ENCODE data around the gene MKRN2OS. TPM values are rescaled to one million over a fixed set of nuclear protein-coding genes. Genes with fewer than 3 reads are reported as not detected.

The MKRN2OS gene
- polyA plus RNA-seq, 4 donors = 7.6 to 23.9 (median 9.0) TPM

DNA sequence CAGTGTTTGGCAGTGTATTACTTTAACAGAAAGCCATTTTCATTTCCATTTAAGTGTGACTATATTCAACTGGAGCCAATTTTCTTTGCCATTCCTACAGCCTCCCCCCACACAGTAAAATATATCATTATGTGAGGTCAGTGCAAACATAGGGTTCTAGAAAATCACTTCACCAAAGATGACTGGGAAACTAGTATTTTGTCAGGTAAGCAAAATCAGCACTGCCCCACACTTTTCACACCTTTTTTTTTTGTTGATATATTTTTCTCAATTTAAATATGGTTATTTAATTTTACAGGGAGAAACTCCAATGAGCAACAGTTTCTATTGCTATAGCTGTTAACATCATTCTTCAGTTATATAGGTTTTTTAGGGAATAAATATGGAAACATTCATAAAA, 29.7 kb downstream of the MKRN2OS start:
- Histone ChIP-seq H3K27ac (ENCODE audit: low read depth in 1 of 3, low read length in 2 of 3) (no peak overlapping the region), H3K27me3 (ENCODE audit: control insufficient read depth in 3 of 3, insufficient read depth in 3 of 3, low read length in 3 of 3) (no peaks in the 10 kb centered on the region), H3K4me1 (ENCODE audit: control insufficient read depth in 3 of 3, insufficient read depth in 2 of 3, low read depth in 1 of 3, low read length in 2 of 3) (no peaks in the 10 kb centered on the region), H3K4me3 (ENCODE audit: low read depth in 1 of 3, low read length in 3 of 3) (no peak overlapping the region), H3K9me3 (ENCODE audit: control insufficient read depth in 2 of 2, insufficient read depth in 1 of 2, low read depth in 1 of 2, low read length in 1 of 2) (no peaks in the 10 kb centered on the region), H3K36me3 (ENCODE audit: control insufficient read depth in 3 of 3, insufficient read depth in 2 of 3, low read depth in 1 of 3, low read length in 3 of 3) (peaks cover 0 to 10% (median 0%) of the 10 kb centered on the region in 3 donors)
- no peak for FAIRE-seq
- no peak for DNase-seq

DNA sequence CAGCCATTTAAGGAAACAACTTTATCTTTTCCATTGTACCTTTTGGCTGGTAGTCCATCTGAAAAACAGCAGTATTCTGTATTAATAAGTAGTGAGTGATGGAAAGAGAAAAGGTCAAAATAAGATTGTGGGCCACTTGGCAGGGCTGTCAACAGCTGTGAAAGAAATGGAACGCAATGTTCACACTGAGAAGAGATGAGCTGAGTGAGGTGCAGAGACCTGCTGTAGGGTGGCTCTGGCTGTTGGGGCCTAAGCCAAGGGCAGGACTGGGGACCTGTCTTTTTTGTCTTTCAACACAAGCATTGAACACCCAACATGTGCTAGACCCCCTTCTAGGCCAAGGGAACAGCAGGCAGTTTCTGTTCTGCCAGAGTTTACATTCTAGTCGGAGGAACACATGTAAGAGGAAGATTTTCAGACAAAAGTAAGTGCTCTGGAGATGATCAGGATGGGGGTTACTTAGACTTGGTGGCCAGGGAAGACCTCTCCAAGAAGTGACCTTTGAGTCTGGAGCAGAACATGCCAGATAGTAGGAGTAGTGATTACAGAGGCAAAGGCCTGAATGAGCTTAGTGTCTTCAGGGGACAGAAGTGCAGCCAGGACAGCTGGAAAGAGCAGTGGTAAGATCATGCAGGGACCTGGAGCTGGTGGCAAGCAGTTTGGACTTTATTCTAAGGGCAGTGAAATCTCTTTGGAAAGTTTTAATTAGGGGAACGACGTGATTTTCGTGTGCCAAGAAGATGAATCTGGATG, 31.4 kb downstream of the MKRN2OS start:
- no peaks in the 10 kb centered on the region for H3K9me3 ChIP-seq (ENCODE audit: control insufficient read depth in 2 of 2, insufficient read depth in 1 of 2, low read depth in 1 of 2, low read length in 1 of 2)
- no peak overlapping the region for H3K4me3 ChIP-seq (ENCODE audit: low read depth in 1 of 3, low read length in 3 of 3)
- WGBS, 3 donors = 54 to 82% (median 54%) methylated on average over 5 of the region's 5 CpGs
- peaks cover 0 to 7% (median 0%) of the 10 kb centered on the region in 3 donors for H3K36me3 ChIP-seq (ENCODE audit: control insufficient read depth in 3 of 3, insufficient read depth in 2 of 3, low read depth in 1 of 3, low read length in 3 of 3)
- DNase-seq (no peak), FAIRE-seq (no peak)
- H3K4me1 ChIP-seq (ENCODE audit: control insufficient read depth in 3 of 3, insufficient read depth in 2 of 3, low read depth in 1 of 3, low read length in 2 of 3) = no peaks in the 10 kb centered on the region
- H3K27ac ChIP-seq (ENCODE audit: low read depth in 1 of 3, low read length in 2 of 3) = no peak overlapping the region
- H3K27me3 ChIP-seq (ENCODE audit: control insufficient read depth in 3 of 3, insufficient read depth in 3 of 3, low read length in 3 of 3) = no peaks in the 10 kb centered on the region

DNA sequence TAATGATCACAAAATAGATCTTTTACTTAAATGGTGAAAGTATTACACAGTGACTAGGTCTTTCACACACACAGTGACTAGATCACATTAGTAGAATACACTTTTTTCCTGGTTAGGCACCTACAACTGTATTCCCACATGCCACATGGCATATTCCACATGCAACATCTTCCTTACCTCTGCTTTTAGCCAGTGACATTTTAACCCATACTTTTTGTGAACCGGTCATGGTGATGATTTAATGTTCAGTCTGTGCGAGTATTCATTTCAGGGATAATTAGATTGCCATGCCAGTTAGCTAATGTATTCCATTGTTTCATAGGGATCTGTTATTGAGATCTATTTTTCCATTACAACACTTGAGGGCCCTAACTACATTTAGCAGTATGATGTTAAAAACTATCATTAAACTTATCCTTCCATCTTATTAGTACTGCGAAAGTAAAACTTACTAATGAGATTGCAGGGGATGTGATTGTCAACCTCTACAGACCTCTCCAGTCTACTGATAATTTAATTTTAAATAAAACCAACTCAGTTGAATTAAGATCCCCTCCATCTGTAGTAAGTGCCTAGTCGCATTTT, 32.7 kb downstream of the MKRN2OS start:
- Histone ChIP-seq H3K4me3 (ENCODE audit: low read depth in 1 of 3, low read length in 3 of 3) (no peak overlapping the region), H3K27me3 (ENCODE audit: control insufficient read depth in 3 of 3, insufficient read depth in 3 of 3, low read length in 3 of 3) (no peaks in the 10 kb centered on the region), H3K4me1 (ENCODE audit: control insufficient read depth in 3 of 3, insufficient read depth in 2 of 3, low read depth in 1 of 3, low read length in 2 of 3) (no peaks in the 10 kb centered on the region), H3K27ac (ENCODE audit: low read depth in 1 of 3, low read length in 2 of 3) (no peak overlapping the region), H3K9me3 (ENCODE audit: control insufficient read depth in 2 of 2, insufficient read depth in 1 of 2, low read depth in 1 of 2, low read length in 1 of 2) (no peaks in the 10 kb centered on the region), H3K36me3 (ENCODE audit: control insufficient read depth in 3 of 3, insufficient read depth in 2 of 3, low read depth in 1 of 3, low read length in 3 of 3) (peaks cover 0 to 12% (median 0%) of the 10 kb centered on the region in 3 donors)
- FAIRE-seq (no peak), DNase-seq (no peak)
- 93 to 98% (median 95%) methylated on average over 4 of the region's 4 CpGs for WGBS, 3 donors

DNA sequence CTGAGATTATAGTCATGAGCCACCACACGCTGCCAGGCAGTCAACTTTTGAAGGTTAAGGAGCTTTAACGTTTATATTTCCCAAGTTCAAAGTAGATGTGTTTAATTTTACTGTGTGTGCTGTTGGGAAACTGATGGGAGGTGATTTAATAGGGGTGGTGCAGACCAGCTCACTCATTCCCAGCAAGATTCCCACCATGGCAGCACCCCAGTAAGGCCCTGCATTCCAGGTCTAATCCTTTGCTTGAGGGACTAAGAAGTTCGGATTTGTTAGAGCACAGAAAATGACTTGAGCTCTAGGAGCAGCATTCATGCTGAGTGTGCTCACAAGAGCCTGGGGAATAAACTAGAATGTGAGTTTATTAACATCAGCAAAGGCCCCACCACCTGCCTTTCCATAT, 35.8 kb downstream of the MKRN2OS start:
- Histone ChIP-seq H3K36me3 (ENCODE audit: control insufficient read depth in 3 of 3, insufficient read depth in 2 of 3, low read depth in 1 of 3, low read length in 3 of 3) (peaks cover 0 to 30% (median 4%) of the 10 kb centered on the region in 3 donors), H3K4me3 (ENCODE audit: low read depth in 1 of 3, low read length in 3 of 3) (no peak overlapping the region), H3K9me3 (ENCODE audit: control insufficient read depth in 2 of 2, insufficient read depth in 1 of 2, low read depth in 1 of 2, low read length in 1 of 2) (no peaks in the 10 kb centered on the region), H3K27ac (ENCODE audit: low read depth in 1 of 3, low read length in 2 of 3) (no peak overlapping the region), H3K4me1 (ENCODE audit: control insufficient read depth in 3 of 3, insufficient read depth in 2 of 3, low read depth in 1 of 3, low read length in 2 of 3) (no peaks in the 10 kb centered on the region), H3K27me3 (ENCODE audit: control insufficient read depth in 3 of 3, insufficient read depth in 3 of 3, low read length in 3 of 3) (no peaks in the 10 kb centered on the region)
- DNase-seq = no peak
- 81 to 86% (median 81%) methylated on average over 3 of the region's 3 CpGs for WGBS, 3 donors
- FAIRE-seq = no peak

DNA sequence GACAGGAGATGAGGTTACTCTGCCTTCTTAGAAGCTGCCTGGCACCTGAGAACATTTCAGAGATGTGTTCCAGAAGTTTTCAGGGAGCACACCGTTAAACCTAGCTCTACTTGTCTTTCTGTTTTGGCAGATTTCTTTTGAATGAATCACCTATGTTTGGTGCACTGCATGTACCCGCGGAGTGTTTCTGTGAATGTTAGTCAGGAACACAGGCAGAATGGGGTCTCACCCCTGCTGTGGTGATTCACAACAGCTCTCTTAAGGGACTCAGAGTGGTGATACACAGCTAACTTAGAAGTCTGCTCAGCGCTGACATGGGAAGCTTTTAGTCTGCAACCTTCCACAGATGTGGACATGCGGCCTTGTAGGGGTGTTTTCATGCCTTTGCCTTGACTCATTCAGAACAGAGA, 37.0 kb downstream of the MKRN2OS start:
- Histone ChIP-seq H3K4me3 (ENCODE audit: low read depth in 1 of 3, low read length in 3 of 3) (no peak overlapping the region), H3K4me1 (ENCODE audit: control insufficient read depth in 3 of 3, insufficient read depth in 2 of 3, low read depth in 1 of 3, low read length in 2 of 3) (no peaks in the 10 kb centered on the region), H3K9me3 (ENCODE audit: control insufficient read depth in 2 of 2, insufficient read depth in 1 of 2, low read depth in 1 of 2, low read length in 1 of 2) (no peaks in the 10 kb centered on the region), H3K27me3 (ENCODE audit: control insufficient read depth in 3 of 3, insufficient read depth in 3 of 3, low read length in 3 of 3) (no peaks in the 10 kb centered on the region), H3K36me3 (ENCODE audit: control insufficient read depth in 3 of 3, insufficient read depth in 2 of 3, low read depth in 1 of 3, low read length in 3 of 3) (peaks cover 0 to 39% (median 8%) of the 10 kb centered on the region in 3 donors), H3K27ac (ENCODE audit: low read depth in 1 of 3, low read length in 2 of 3) (no peak overlapping the region)
- no peak for DNase-seq
- FAIRE-seq = no peak
- WGBS, 3 donors = 80 to 92% (median 89%) methylated on average over 5 of the region's 5 CpGs

DNA sequence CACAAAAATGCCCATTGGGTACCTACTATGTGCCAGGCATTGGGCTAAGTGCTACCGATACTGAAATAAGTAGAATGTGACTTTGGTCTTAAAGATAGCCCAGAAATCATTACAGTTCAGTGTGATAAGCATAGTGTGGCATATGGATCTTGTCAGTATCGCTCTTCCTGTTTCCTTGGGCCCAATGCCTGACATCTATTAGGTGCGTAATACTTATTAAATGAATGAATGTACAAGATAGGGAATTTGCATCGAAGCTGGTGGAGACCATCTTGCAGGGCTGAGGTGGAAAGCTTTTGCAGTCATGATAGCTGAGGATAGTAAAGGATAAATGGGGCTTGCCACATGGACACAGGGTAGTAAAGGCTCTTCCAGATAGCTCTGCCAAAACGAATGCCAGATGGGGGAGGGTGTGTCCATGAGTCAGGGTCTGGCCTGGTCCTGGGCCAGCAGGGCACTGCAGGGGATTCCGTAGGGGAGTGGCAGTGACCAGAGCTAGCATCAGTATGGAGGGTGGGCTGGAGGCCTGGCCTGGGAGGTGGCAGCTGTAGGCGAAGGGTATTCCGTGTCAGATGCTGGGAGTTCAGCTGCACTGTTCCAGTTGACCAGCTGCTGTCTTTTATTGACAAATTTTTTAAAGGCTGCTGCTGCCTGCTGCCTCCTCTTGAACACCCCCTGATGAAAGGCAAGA, 37.6 kb downstream of the MKRN2OS start:
- no peak for DNase-seq
- no peak overlapping the region for H3K4me3 ChIP-seq (ENCODE audit: low read depth in 1 of 3, low read length in 3 of 3)
- FAIRE-seq = no peak
- no peak overlapping the region for H3K27ac ChIP-seq (ENCODE audit: low read depth in 1 of 3, low read length in 2 of 3)
- H3K36me3 ChIP-seq (ENCODE audit: control insufficient read depth in 3 of 3, insufficient read depth in 2 of 3, low read depth in 1 of 3, low read length in 3 of 3) = peaks cover 1 to 42% (median 8%) of the 10 kb centered on the region in 3 donors
- no peaks in the 10 kb centered on the region for H3K9me3 ChIP-seq (ENCODE audit: control insufficient read depth in 2 of 2, insufficient read depth in 1 of 2, low read depth in 1 of 2, low read length in 1 of 2)
- H3K27me3 ChIP-seq (ENCODE audit: control insufficient read depth in 3 of 3, insufficient read depth in 3 of 3, low read length in 3 of 3) = no peaks in the 10 kb centered on the region
- H3K4me1 ChIP-seq (ENCODE audit: control insufficient read depth in 3 of 3, insufficient read depth in 2 of 3, low read depth in 1 of 3, low read length in 2 of 3) = no peaks in the 10 kb centered on the region
- 86 to 90% (median 86%) methylated on average over 8 of the region's 8 CpGs for WGBS, 3 donors

DNA sequence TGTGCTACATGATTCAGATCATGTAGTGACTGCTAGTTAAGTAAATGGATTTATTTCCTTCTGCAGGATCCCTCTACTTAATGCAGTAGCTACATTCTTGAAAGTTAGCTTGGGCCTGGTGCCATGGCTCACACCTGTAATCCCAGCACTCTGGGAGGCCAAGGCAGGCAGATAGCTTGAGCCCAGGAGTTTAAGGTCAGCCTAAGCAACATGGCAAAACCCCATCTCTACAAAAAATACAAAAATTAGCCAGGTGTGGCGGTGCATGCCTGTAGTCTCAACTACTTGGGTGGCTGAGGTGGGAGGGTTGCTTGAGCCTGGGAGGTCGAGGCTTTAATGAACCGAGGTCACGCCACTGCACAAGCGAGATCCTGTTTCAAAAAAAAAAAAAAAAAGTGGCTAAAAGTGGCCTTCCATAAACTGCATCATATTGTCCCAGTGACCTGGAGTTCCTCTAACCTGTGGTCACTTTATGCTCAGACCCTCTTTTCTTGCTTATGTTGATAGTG, 39.0 kb downstream of the MKRN2OS start:
- WGBS, 3 donors = 96 to 100% (median 97%) methylated on average over 5 of the region's 5 CpGs
- Histone ChIP-seq H3K4me3 (ENCODE audit: low read depth in 1 of 3, low read length in 3 of 3) (no peak overlapping the region), H3K27me3 (ENCODE audit: control insufficient read depth in 3 of 3, insufficient read depth in 3 of 3, low read length in 3 of 3) (no peaks in the 10 kb centered on the region), H3K9me3 (ENCODE audit: control insufficient read depth in 2 of 2, insufficient read depth in 1 of 2, low read depth in 1 of 2, low read length in 1 of 2) (no peaks in the 10 kb centered on the region), H3K27ac (ENCODE audit: low read depth in 1 of 3, low read length in 2 of 3) (no peak overlapping the region), H3K36me3 (ENCODE audit: control insufficient read depth in 3 of 3, insufficient read depth in 2 of 3, low read depth in 1 of 3, low read length in 3 of 3) (peaks cover 3 to 43% (median 8%) of the 10 kb centered on the region in 3 donors), H3K4me1 (ENCODE audit: control insufficient read depth in 3 of 3, insufficient read depth in 2 of 3, low read depth in 1 of 3, low read length in 2 of 3) (no peaks in the 10 kb centered on the region)
- DNase-seq = no peak
- FAIRE-seq = no peak

DNA sequence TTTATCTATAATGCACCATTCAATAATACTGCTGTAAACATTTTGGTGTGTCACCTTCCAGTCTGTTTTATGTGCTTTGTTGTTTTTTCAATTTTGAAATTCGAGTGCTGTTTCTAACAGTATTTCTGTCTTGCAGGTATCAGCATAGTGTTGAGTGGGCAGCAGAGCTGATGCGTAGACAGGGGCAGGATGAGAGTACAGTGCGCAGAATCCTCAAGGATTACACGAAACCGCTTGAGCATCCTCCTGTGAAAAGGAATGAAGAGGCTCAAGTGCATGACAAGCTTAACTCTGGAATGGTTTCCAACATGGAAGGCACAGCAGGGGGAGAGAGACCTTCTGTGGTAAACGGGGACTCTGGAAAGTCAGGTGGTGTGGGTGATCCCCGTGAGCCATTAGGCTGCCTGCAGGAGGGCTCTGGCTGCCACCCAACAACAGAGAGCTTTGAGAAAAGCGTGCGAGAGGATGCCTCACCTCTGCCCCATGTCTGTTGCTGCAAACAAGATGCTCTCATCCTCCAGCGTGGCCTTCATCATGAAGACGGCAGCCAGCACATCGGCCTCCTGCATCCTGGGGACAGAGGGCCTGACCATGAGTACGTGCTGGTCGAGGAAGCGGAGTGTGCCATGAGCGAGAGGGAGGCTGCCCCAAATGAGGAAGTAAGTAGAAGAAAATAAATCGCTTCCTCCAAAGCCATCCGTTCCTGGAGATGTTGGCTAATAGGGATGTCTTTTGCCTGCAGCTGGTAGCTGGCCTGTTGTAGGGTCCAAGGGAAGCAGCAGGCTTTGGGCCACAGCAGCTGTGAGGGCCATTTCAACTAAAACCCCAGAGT, 42.0 kb downstream of the MKRN2OS start:
- DNase-seq (no peak), FAIRE-seq (no peak)
- no peak overlapping the region for H3K4me3 ChIP-seq (ENCODE audit: low read depth in 1 of 3, low read length in 3 of 3)
- H3K27me3 ChIP-seq (ENCODE audit: control insufficient read depth in 3 of 3, insufficient read depth in 3 of 3, low read length in 3 of 3) = no peaks in the 10 kb centered on the region
- H3K27ac ChIP-seq (ENCODE audit: low read depth in 1 of 3, low read length in 2 of 3) = no peak overlapping the region
- no peaks in the 10 kb centered on the region for H3K9me3 ChIP-seq (ENCODE audit: control insufficient read depth in 2 of 2, insufficient read depth in 1 of 2, low read depth in 1 of 2, low read length in 1 of 2)
- peaks cover 3 to 58% (median 8%) of the 10 kb centered on the region in 3 donors for H3K36me3 ChIP-seq (ENCODE audit: control insufficient read depth in 3 of 3, insufficient read depth in 2 of 3, low read depth in 1 of 3, low read length in 3 of 3)
- 89 to 94% (median 90%) methylated on average over 18 of the region's 18 CpGs for WGBS, 3 donors
- no peaks in the 10 kb centered on the region for H3K4me1 ChIP-seq (ENCODE audit: control insufficient read depth in 3 of 3, insufficient read depth in 2 of 3, low read depth in 1 of 3, low read length in 2 of 3)

Data from small intestine (tissue), 7 donors.